K562 (cell line): Measurements from ENCODE around the gene PHYH. TPM values are rescaled to one million over a fixed set of nuclear protein-coding genes. Genes with fewer than 3 reads are reported as not detected.

ENCODE experiments used
- CBX2 ChIP-seq: fragments of 200-600 bp; sonication (generic); IDR thresholded peaks from one replicate; pipeline ENCODE4 v1.6.1; 2012; ENCODE audit warnings: mild to moderate bottlenecking, low read length, inconsistent platforms; ENCODE audit not compliant: insufficient read depth, poor library complexity, severe bottlenecking
- ETV1 ChIP-seq: fragments of 450-650 bp; conservative IDR thresholded peaks from 2 replicates; pipeline ENCODE4 v1.6.1; 2016; ENCODE audit warnings: missing genetic modification characterization, control low read depth, low read depth, missing compliant biosample characterization
- NFIX ChIP-seq: fragments of 250-450 bp; sonication (Bioruptor Pico); IDR thresholded peaks from 2 replicates; pipeline ENCODE4 v1.4.0; 2020; ENCODE audit warnings: low read depth, mild to moderate bottlenecking, moderate library complexity
- PHB ChIP-seq: fragments of 250-450 bp; sonication (Bioruptor Pico); IDR thresholded peaks from 2 replicates; pipeline ENCODE4 v1.5.0; 2021
- RBFOX2 ChIP-seq: fragments of 200-400 bp; formaldehyde crosslinking; IDR thresholded peaks from 2 replicates; pipeline ENCODE4 v1.6.1; 2017; ENCODE audit warnings: low read depth, mild to moderate bottlenecking, low read length, moderate library complexity
- SNIP1 ChIP-seq: fragments of 450-650 bp; IDR thresholded peaks from 2 replicates; pipeline ENCODE4 v1.7.1; 2017; ENCODE audit warnings: low read depth, mild to moderate bottlenecking
- ZBTB7A ChIP-seq: IDR thresholded peaks from 2 replicates; pipeline ENCODE4 v1.6.1; 2011; ENCODE audit warnings: low read depth, mild to moderate bottlenecking, low read length, moderate library complexity, borderline replicate concordance; ENCODE audit not compliant: control insufficient read depth
- ZNF3 ChIP-seq: fragments of 250-450 bp; sonication (Bioruptor Pico); IDR thresholded peaks from 2 replicates; pipeline ENCODE4 v1.5.0; 2021; ENCODE audit warnings: mild to moderate bottlenecking, moderate library complexity
- ZNF785 ChIP-seq: fragments of 250-450 bp; sonication (Bioruptor Pico); IDR thresholded peaks from 2 replicates; pipeline ENCODE4 v1.4.0; 2020; ENCODE audit warnings: mild to moderate bottlenecking
- polyA plus RNA-seq, 8 experiments: library from polyadenylated mRNA; depleted of rRNA in 4 of 8; stranded (reverse) in 5 of 8; unstranded in 3 of 8; fragments of >200 nt; fragmentation: Nextera tagmentation in 2 of 8; fragmentation: Illumina TruSeq in 1 of 8; extraction: Ambion mirVana in 2 of 8; extraction: Trizol in 1 of 8; gene quantifications; 2 replicates each; pipeline versions ENCODE4 v1.2.1 to v1.2.3, GENCODE V29; 2011 to 2014; ENCODE audit warnings: inconsistent platforms in 1 of 8, missing spikeins in 1 of 8
- total RNA-seq, 7 experiments: library from RNA; depleted of rRNA in 6 of 7; stranded (reverse); fragments of >200 nt in 6 of 7; fragmentation: Illumina TruSeq in 2 of 7; extraction: Trizol in 2 of 7; gene quantifications; 2 replicates each; pipeline versions ENCODE4 v1.2.1 to v1.2.3, GENCODE V29; 2011 to 2021; ENCODE audit warnings: low replicate concordance in 1 of 7
- TF ChIP-seq, protein P1 (sequence below): sonication (generic); formaldehyde crosslinking; IDR thresholded peaks from 2 replicates; pipeline ENCODE4 v1.8.0; 2022; ENCODE audit warnings: mild to moderate bottlenecking, missing genetic modification reagents, borderline replicate concordance

The PHYH gene
- total and polyA plus RNA-seq, 9 of the 15 experiments (the other 6 are each of a cell fraction or from before 2014, with no cell fraction given): 3.8 to 6.9 (median 5.7) TPM

DNA sequence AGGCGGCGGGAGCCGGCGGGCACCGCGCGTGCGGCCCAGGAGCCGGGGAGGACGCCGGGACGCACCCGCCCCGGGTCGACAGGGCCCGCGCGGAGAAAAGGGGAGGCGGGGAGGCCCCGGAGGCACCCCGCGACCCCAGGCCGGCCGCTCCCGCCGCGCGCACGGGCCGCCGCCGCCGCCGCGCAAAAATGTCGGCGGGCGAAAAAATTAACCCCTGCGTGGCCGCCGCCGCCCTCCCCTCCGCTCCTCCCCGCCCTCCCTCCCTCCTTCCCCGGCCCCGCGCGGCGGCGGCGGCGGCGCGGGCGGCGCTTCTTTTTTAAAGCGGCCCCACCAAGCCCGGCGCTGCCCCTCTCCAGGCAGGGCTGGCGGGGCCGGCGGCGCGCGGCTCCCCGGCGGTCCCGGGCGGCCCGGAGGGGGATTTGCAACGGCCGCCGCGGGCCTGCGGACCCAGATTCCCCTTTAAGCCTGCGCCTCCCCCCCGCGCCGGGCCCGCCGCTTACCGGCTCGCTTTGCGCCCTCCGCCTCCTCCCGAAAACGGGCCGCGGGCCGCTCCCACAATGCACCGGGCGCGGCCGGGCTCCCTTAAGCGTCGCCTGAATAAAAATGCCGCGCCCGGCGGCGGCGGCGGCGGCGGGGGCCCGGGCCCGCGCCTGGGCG lies 47.8 kb upstream of the PHYH start (continued):
- TF ChIP-seq, protein P1, sequence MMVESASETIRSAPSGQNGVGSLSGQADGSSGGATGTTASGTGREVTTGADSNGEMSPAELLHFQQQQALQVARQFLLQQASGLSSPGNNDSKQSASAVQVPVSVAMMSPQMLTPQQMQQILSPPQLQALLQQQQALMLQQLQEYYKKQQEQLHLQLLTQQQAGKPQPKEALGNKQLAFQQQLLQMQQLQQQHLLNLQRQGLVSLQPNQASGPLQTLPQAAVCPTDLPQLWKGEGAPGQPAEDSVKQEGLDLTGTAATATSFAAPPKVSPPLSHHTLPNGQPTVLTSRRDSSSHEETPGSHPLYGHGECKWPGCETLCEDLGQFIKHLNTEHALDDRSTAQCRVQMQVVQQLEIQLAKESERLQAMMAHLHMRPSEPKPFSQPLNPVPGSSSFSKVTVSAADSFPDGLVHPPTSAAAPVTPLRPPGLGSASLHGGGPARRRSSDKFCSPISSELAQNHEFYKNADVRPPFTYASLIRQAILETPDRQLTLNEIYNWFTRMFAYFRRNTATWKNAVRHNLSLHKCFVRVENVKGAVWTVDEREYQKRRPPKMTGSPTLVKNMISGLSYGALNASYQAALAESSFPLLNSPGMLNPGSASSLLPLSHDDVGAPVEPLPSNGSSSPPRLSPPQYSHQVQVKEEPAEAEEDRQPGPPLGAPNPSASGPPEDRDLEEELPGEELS (CRISPR knock-in tag): no peak
- TF ChIP-seq NFIX (no peak), PHB (CRISPR knock-in tag) (no peak), SNIP1 (peak; percentile 69), ZNF785 (no peak), ZNF3 (CRISPR knock-in tag) (no peak), CBX2 (no peak), RBFOX2 (peak; percentile 71), ZBTB7A (peak; percentile 11; the same call in 1 of the 2 replicates), ETV1 (no peak)
